Measurements from ENCODE around the gene TTC14.

TTC14 gene

DNA sequence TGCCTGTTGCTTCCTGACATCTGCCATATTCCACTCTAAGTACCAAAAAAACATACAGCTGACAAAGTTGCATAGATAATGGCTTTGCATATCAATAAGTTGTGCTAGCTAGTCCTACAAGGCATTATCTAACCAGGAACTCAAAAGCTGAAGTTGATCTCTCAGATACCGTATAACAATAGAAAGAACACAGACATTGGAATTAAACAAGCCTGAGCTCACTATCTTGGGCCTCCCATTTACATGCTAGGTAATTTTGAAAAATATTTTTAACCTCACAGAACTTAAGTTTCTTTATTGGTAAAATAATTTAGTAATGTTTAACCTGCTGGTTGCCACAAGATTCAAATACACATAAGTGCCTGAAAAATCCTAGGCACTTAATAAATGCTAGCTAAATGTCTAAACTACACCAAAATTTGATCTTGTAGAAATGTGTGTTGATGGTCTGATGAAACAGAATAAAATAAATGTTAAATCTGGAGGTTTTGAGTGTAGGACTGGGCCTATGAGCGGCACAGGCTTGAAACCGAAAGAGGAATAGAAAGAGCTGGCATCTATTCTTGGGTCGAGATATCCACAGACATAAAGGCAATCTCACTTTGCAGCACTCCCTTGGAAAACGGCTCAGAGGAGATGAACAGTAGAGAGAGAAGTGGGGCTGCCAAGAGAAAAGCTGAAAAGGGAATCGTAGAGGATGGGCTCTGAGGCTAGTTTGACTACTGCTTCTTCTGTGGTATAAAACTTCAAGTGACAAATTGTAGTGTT is 29.9 kb upstream of the TTC14 start:
- TF ChIP-seq TAF1 (IDR thresholded peaks at IDR 0.05; ENCODE audit: borderline replicate concordance, insufficient read depth, low read length): no peak
- TF ChIP-seq, protein P1, sequence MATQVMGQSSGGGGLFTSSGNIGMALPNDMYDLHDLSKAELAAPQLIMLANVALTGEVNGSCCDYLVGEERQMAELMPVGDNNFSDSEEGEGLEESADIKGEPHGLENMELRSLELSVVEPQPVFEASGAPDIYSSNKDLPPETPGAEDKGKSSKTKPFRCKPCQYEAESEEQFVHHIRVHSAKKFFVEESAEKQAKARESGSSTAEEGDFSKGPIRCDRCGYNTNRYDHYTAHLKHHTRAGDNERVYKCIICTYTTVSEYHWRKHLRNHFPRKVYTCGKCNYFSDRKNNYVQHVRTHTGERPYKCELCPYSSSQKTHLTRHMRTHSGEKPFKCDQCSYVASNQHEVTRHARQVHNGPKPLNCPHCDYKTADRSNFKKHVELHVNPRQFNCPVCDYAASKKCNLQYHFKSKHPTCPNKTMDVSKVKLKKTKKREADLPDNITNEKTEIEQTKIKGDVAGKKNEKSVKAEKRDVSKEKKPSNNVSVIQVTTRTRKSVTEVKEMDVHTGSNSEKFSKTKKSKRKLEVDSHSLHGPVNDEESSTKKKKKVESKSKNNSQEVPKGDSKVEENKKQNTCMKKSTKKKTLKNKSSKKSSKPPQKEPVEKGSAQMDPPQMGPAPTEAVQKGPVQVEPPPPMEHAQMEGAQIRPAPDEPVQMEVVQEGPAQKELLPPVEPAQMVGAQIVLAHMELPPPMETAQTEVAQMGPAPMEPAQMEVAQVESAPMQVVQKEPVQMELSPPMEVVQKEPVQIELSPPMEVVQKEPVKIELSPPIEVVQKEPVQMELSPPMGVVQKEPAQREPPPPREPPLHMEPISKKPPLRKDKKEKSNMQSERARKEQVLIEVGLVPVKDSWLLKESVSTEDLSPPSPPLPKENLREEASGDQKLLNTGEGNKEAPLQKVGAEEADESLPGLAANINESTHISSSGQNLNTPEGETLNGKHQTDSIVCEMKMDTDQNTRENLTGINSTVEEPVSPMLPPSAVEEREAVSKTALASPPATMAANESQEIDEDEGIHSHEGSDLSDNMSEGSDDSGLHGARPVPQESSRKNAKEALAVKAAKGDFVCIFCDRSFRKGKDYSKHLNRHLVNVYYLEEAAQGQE (IDR thresholded peaks at IDR 0.05; ENCODE audit: insufficient read depth in 1 of 2, low read depth in 2 of 2, low read length in 2 of 2): no peak
- no peak for TF ChIP-seq SIN3A (IDR thresholded peaks at IDR 0.05; ENCODE audit: borderline replicate concordance, insufficient read depth, low read length)

DNA sequence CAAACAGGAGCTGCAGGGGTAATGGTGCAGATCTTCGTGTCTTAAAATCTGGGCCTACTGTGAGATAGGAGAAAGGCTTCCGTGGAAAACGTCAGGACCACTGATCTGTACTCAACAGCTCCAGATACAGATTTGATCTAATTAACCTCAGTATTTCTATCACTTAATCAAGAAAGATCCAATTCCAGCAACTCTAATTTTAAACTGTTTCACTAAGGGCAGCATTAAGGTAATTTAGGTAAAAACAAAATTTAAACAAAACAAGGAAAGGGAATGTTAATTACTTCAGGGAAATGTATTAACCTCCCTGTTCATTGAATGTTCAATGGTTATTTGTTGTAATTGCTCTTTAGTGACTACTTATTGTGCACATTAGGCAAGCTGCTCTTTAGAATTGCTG is 26.4 kb upstream of the TTC14 start:
- TF ChIP-seq POLR2AphosphoS5 (IDR thresholded peaks at IDR 0.05; ENCODE audit: low read depth, low read length) (no peak), SIN3A (IDR thresholded peaks at IDR 0.05; ENCODE audit: borderline replicate concordance, insufficient read depth, low read length) (no peak), FOXP2 (optimal IDR thresholded peaks at IDR 0.05; ENCODE audit: borderline replicate concordance, extremely low read depth, extremely low read length, insufficient read depth) (no peak), TAF1 (IDR thresholded peaks at IDR 0.05; ENCODE audit: borderline replicate concordance, insufficient read depth, low read length) (no peak)
- TF ChIP-seq, protein P1 (IDR thresholded peaks at IDR 0.05; ENCODE audit: insufficient read depth in 1 of 2, low read depth in 2 of 2, low read length in 2 of 2): no peak

DNA sequence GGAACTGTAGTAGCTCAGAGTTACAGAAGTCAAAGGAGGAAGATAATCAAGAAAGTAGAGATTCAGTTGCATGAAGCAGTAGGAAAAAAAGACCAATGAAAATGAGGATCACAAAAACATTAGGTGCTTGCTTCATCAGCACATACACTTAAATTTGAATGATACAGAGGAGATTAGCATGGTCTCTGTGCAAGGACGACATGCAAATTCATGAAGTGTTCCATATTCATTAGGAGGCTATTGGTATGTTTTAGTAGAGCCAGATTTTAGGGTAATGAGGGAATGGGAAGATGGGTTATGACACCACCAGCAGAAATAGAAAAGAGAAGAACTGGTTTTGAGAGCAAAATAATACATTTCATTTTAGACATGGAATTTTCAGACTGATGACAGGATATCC is 21.0 kb upstream of the TTC14 start:
- no peak for TF ChIP-seq POLR2AphosphoS5 (IDR thresholded peaks at IDR 0.05; ENCODE audit: low read depth, low read length)
- TF ChIP-seq, protein P1 (IDR thresholded peaks at IDR 0.05; ENCODE audit: insufficient read depth in 1 of 2, low read depth in 2 of 2, low read length in 2 of 2): no peak
- no peak for TF ChIP-seq SIN3A (IDR thresholded peaks at IDR 0.05; ENCODE audit: borderline replicate concordance, insufficient read depth, low read length)
- no peak for TF ChIP-seq TAF1 (IDR thresholded peaks at IDR 0.05; ENCODE audit: borderline replicate concordance, insufficient read depth, low read length)
- no peak for TF ChIP-seq FOXP2 (optimal IDR thresholded peaks at IDR 0.05; ENCODE audit: borderline replicate concordance, extremely low read depth, extremely low read length, insufficient read depth)

DNA sequence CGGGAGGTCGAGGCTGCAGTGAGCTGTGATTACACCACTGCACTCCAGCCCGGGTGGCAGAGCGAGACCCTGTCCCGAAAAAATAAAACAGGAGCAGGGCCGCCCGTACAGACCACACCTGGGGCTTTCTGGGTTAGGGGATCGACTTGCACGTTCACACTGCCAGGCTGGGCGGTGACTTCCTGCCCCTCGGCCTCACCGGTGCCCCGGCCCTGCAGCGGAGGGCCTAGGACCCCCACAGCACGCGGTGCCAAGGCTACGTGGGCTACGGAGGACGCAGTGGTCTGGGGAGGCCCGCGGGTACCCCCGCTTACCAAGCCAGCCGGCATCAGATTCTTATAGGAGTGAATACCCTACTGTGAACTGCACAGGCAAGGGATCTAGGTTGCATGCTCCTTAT is 11.6 kb upstream of the TTC14 start:
- TF ChIP-seq, protein P1 (IDR thresholded peaks at IDR 0.05; ENCODE audit: insufficient read depth in 1 of 2, low read depth in 2 of 2, low read length in 2 of 2): no peak
- no peak for TF ChIP-seq TAF1 (IDR thresholded peaks at IDR 0.05; ENCODE audit: borderline replicate concordance, insufficient read depth, low read length)
- TF ChIP-seq POLR2AphosphoS5 (IDR thresholded peaks at IDR 0.05; ENCODE audit: low read depth, low read length): no peak
- no peak for TF ChIP-seq FOXP2 (optimal IDR thresholded peaks at IDR 0.05; ENCODE audit: borderline replicate concordance, extremely low read depth, extremely low read length, insufficient read depth)
- TF ChIP-seq SIN3A (IDR thresholded peaks at IDR 0.05; ENCODE audit: borderline replicate concordance, insufficient read depth, low read length): no peak

Data from PFSK-1 (cell line).